Skeletal muscle satellite cell (primary cell): Measurements from ENCODE around the gene COL23A1.

Experiments used
- H3K27me3 ChIP-seq: 2 replicates; pipeline ENCODE4 v1.7.0; 2013; ENCODE audit warnings: low read length; ENCODE audit not compliant: control insufficient read depth, insufficient read depth
- H3K36me3 ChIP-seq: 2 replicates; pipeline ENCODE4 v1.7.0; 2013; ENCODE audit warnings: mild to moderate bottlenecking, control low read depth, low read length; ENCODE audit not compliant: insufficient read depth
- H3K4me1 ChIP-seq: 2 replicates; pipeline ENCODE4 v1.7.0; 2013; ENCODE audit warnings: low read length; ENCODE audit not compliant: control insufficient read depth, insufficient read depth
- H3K4me2 ChIP-seq: 2 replicates; pipeline ENCODE4 v1.7.0; 2013; ENCODE audit warnings: mild to moderate bottlenecking, low read length
- H3K4me3 ChIP-seq: 2 replicates; pipeline ENCODE4 v1.7.0; 2013; ENCODE audit warnings: low read length
- H3K9ac ChIP-seq: 2 replicates; pipeline ENCODE4 v1.7.0; 2013; ENCODE audit warnings: mild to moderate bottlenecking, low read depth, low read length, moderate library complexity
- H3K9me3 ChIP-seq: replicated peaks from 2 replicates; pipeline ENCODE4 v1.7.0; 2013; ENCODE audit warnings: mild to moderate bottlenecking, control low read depth, low read length

COL23A1 gene

GRCh38 chr5:178525906-178526732 is 64.1 kb downstream of the COL23A1 start:
- H3K4me2 ChIP-seq = no peak overlapping the region
- H3K4me3 ChIP-seq = no peak overlapping the region
- no peaks in the 10 kb centered on the region for H3K27me3 ChIP-seq
- H3K9ac ChIP-seq = no peak overlapping the region
- H3K36me3 ChIP-seq = no peaks in the 10 kb centered on the region
- H3K4me1 ChIP-seq = no peaks in the 10 kb centered on the region
- H3K9me3 ChIP-seq = peaks cover 10% of the 10 kb centered on the region

GRCh38 chr5:178524093-178524882 is 65.9 kb downstream of the COL23A1 start:
- H3K4me1 ChIP-seq = no peaks in the 10 kb centered on the region
- no peaks in the 10 kb centered on the region for H3K27me3 ChIP-seq
- no peak overlapping the region for H3K4me3 ChIP-seq
- H3K9me3 ChIP-seq = peaks cover 15% of the 10 kb centered on the region
- no peak overlapping the region for H3K9ac ChIP-seq
- H3K4me2 ChIP-seq = no peak overlapping the region
- no peaks in the 10 kb centered on the region for H3K36me3 ChIP-seq

GRCh38 chr5:178522361-178522760 is 67.8 kb downstream of the COL23A1 start:
- Histone ChIP-seq H3K36me3 (no peaks in the 10 kb centered on the region), H3K27me3 (no peaks in the 10 kb centered on the region), H3K9ac (no peak overlapping the region), H3K4me1 (no peaks in the 10 kb centered on the region), H3K4me3 (no peak overlapping the region), H3K9me3 (peaks cover 8% of the 10 kb centered on the region), H3K4me2 (no peak overlapping the region)

GRCh38 chr5:178520851-178521250 is 69.3 kb downstream of the COL23A1 start:
- H3K4me2 ChIP-seq = no peak overlapping the region
- peaks cover 12% of the 10 kb centered on the region for H3K9me3 ChIP-seq

GRCh38 chr5:178519804-178520203 is 70.4 kb downstream of the COL23A1 start:
- Histone ChIP-seq H3K36me3 (no peaks in the 10 kb centered on the region), H3K4me3 (no peak overlapping the region), H3K4me1 (no peaks in the 10 kb centered on the region), H3K4me2 (no peak overlapping the region), H3K9ac (no peak overlapping the region), H3K9me3 (peaks cover 16% of the 10 kb centered on the region), H3K27me3 (no peaks in the 10 kb centered on the region)

More at GRCh38 chr5:178520851-178521250, 69.3 kb downstream of the COL23A1 start:
- Histone ChIP-seq H3K9ac (no peak overlapping the region), H3K27me3 (no peaks in the 10 kb centered on the region), H3K36me3 (no peaks in the 10 kb centered on the region), H3K4me1 (no peaks in the 10 kb centered on the region), H3K4me3 (no peak overlapping the region)

GRCh38 chr5:178519155-178519554 is 71.0 kb downstream of the COL23A1 start:
- H3K27me3 ChIP-seq = no peaks in the 10 kb centered on the region
- H3K4me1 ChIP-seq = no peaks in the 10 kb centered on the region
- no peaks in the 10 kb centered on the region for H3K36me3 ChIP-seq
- peaks cover 16% of the 10 kb centered on the region for H3K9me3 ChIP-seq
- H3K4me3 ChIP-seq = no peak overlapping the region
- H3K9ac ChIP-seq = no peak overlapping the region
- H3K4me2 ChIP-seq = no peak overlapping the region

- H3K9me3 ChIP-seq = peaks cover 27% of the 10 kb centered on the region
- H3K9ac ChIP-seq = no peak overlapping the region
- no peaks in the 10 kb centered on the region for H3K4me1 ChIP-seq
- no peak overlapping the region for H3K4me2 ChIP-seq
- H3K36me3 ChIP-seq = no peaks in the 10 kb centered on the region
- no peak overlapping the region for H3K4me3 ChIP-seq
- no peaks in the 10 kb centered on the region for H3K27me3 ChIP-seq
Observed at GRCh38 chr5:178516504-178517235, 73.5 kb downstream of the COL23A1 start.

- H3K4me2 ChIP-seq = no peak overlapping the region
- no peaks in the 10 kb centered on the region for H3K36me3 ChIP-seq
- H3K4me3 ChIP-seq = no peak overlapping the region
- no peak overlapping the region for H3K9ac ChIP-seq
- peaks cover 27% of the 10 kb centered on the region for H3K9me3 ChIP-seq
- no peaks in the 10 kb centered on the region for H3K4me1 ChIP-seq
- H3K27me3 ChIP-seq = no peaks in the 10 kb centered on the region
Observed at GRCh38 chr5:178515776-178516503, 74.3 kb downstream of the COL23A1 start.

- Histone ChIP-seq H3K4me3 (no peak overlapping the region), H3K4me1 (no peaks in the 10 kb centered on the region), H3K27me3 (no peaks in the 10 kb centered on the region), H3K4me2 (no peak overlapping the region), H3K9ac (no peak overlapping the region), H3K36me3 (no peaks in the 10 kb centered on the region), H3K9me3 (peaks cover 26% of the 10 kb centered on the region)
Observed at GRCh38 chr5:178514851-178515418, 75.3 kb downstream of the COL23A1 start.

- no peak overlapping the region for H3K4me3 ChIP-seq
- H3K36me3 ChIP-seq = no peaks in the 10 kb centered on the region
- no peaks in the 10 kb centered on the region for H3K4me1 ChIP-seq
- H3K4me2 ChIP-seq = no peak overlapping the region
- peaks cover 23% of the 10 kb centered on the region for H3K9me3 ChIP-seq
- no peak overlapping the region for H3K9ac ChIP-seq
- no peaks in the 10 kb centered on the region for H3K27me3 ChIP-seq
Observed at GRCh38 chr5:178511172-178511571, 79.0 kb downstream of the COL23A1 start.
